A549 treated with dexamethasone at 1 μM for 4 hours (cell line): Measurements from ENCODE around the gene RHOF. TPM values are rescaled to one million over a fixed set of nuclear protein-coding genes. Genes with fewer than 3 reads are reported as not detected.

ENCODE experiments used
- total RNA-seq: library from RNA; stranded (reverse); fragments of 200-300 nt; extraction: Qiagen RNA extraction; gene quantifications from 5 replicates; pipeline ENCODE4 v1.2.3, GENCODE V29; 2022

The RHOF gene
- 62.8 to 84.5 TPM (median 81.9 TPM) in 5 replicates for total RNA-seq

GRCh38 chr12:121793440-121793837 is at the start of gene RHOF:
Gene RHOF, minus strand, starts transcription at chr12:121793688. Its CDS starts 55 bp downstream, at chr12:121793633.

DNA sequence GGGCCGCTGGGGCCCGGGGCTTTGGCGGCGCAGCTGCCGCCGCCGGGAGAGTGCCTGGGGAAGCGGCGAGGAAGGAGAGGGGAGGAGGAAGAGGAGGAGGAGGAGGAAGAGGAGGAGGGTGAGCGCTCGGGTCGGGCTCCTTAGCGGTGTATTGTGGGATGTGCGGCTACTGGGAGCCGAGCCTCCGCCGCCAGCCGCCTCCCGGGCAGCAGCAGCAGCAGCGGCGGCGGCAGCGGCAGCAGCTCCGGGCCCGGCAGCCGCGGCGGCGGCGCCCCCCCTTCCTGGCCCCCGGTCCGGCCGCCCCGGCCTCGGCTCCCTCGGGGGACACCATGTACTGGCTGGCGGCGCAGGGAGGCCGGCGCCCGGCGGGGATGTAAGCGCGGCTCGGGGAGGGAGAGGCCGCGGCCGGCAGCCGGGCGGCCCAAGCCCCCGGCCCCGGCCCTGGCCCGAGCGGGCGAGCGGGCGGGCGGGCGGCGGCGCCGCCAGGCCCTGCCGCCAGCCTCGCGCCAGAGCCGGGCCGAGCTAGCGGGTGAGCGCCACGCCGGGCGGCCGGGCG is 10.5 kb upstream of the RHOF start, which contains the start of gene SETD1B:
SETD1B (plus strand) TSS at position 149 of the 556 bp plus-strand sequence. CDS start 729 bp downstream, outside the sequence.

Other genes starting within 250 kb of the RHOF start
- 15.7 to 20.4 TPM (median 17.7 TPM) in 5 replicates for gene KDM2B, start 212.7 kb downstream of the RHOF start, total RNA-seq
- gene ORAI1, start 167.2 kb downstream of the RHOF start, total RNA-seq: 21.0 to 34.2 TPM (median 32.3 TPM) in 5 replicates
- gene MORN3, start 124.0 kb downstream of the RHOF start, total RNA-seq: 0.25 to 0.65 TPM (median 0.33 TPM) in 5 replicates
- gene TMEM120B, start 80.9 kb downstream of the RHOF start, total RNA-seq: 11.2 to 23.3 TPM (median 19.8 TPM) in 5 replicates
- gene SETD1B, start 10.3 kb upstream of the RHOF start, total RNA-seq: 7.2 to 16.5 TPM (median 14.5 TPM) in 5 replicates
- gene HPD, start 65.2 kb upstream of the RHOF start, total RNA-seq: 1.4 to 2.7 TPM (median 2.2 TPM) in 5 replicates
- 102 to 166 TPM (median 119 TPM) in 5 replicates for gene PSMD9, start 95.1 kb upstream of the RHOF start, total RNA-seq
- 1.1 to 1.5 TPM (median 1.3 TPM) in 5 replicates for gene CFAP251, start 124.9 kb upstream of the RHOF start, total RNA-seq
- gene BCL7A, start 228.2 kb upstream of the RHOF start, total RNA-seq: 8.5 to 11.4 TPM (median 10.3 TPM) in 5 replicates